NCI-H748 (cell line): ENCODE results near the gene YEATS4.
A peak's percentile ranks its signal among the peaks of the same experiment; 100 is the strongest.

Experiments used
- DNase-seq: peaks from one replicate; lab custom pipeline; 2025; ENCODE audit not compliant: unreplicated experiment; lab: John Stamatoyannopoulos, UW

Gene YEATS4

DNA sequence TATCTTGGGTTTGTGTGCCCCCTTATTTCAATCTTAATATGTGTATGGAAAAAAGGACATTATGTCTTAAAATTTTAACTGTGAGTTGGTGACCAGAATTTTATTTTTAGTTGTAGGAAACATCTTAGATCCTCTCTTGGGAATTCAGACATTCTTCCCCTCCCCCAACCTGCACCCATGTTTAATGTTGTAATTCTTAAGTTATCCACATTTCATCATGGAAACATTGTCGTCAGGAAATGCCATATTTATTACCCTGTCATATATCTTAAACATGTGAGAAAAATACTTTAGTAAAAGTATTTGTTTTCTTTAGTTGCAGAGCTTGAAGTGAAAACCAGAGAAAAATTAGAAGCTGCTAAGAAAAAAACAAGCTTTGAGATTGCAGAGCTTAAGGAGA, 30.3 kb downstream of the YEATS4 start:
- no peak for DNase-seq

- no peak for DNase-seq
Measured at GRCh38 chr12:69392179-69392928, 32.8 kb downstream of the YEATS4 start.

GRCh38 chr12:69396041-69396440, 36.5 kb downstream of the YEATS4 start:
- no peak for DNase-seq

DNA sequence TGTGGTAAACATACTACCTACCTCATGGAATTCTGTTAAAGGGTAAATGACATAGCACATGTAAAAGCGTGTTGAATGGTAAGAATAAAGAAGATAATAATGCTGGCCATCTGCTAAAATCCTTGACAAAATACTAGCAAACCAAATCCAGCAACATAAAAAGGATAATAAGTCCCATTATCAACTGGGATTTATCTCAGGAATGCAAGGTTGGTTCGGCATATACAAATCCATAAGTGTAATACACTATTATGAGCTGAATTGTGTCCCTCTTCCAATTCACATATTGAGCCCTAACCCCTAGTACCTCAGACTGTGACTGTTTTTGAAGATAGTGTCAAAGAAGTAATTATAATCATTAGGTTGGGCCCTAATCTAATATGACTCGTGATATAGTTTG, 37.4 kb downstream of the YEATS4 start:
- no peak for DNase-seq

DNA sequence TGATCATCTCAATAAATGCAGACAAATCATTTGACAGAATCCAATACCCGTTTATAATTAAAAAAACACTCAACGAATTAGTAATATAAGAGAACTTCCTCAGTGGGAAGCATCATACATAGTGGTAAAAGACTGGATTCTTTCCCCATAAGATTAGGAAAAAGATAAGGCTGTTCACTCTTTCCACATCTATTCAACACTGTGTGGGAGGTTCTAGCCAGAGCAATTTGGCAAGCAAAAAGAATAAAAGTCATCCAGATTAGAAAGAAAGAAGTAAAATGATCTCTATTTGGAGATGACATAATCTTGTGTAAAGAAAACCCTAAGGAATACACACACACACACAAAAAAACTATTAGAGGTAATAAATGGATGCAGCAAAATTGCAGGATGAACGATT, 38.4 kb downstream of the YEATS4 start:
- DNase-seq = no peak

DNA sequence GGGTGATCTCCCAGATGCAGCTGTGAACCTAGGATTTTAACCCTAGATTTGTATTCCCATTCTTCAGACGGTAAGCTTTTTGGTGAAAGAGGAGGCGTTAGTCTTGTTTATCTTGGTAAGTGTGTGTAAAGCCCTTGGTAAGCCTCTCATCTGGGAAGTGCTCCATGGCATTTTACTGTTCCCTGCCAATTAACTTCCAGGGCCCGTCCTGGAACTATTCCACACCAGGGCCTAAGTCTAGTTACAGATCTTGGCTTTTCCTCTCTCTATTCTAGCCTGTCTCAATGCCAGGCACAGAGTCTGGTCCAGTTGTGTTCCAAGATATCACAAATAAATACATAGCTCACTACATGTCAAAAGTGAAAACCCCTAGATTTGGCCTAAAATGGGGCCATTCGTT, 42.4 kb downstream of the YEATS4 start:
- DNase-seq = no peak

- DNase-seq = no peak
Measured at GRCh38 chr12:69404851-69405565, 45.5 kb downstream of the YEATS4 start.

- no peak for DNase-seq
Measured at GRCh38 chr12:69405566-69405865, 46.0 kb downstream of the YEATS4 start.

DNA sequence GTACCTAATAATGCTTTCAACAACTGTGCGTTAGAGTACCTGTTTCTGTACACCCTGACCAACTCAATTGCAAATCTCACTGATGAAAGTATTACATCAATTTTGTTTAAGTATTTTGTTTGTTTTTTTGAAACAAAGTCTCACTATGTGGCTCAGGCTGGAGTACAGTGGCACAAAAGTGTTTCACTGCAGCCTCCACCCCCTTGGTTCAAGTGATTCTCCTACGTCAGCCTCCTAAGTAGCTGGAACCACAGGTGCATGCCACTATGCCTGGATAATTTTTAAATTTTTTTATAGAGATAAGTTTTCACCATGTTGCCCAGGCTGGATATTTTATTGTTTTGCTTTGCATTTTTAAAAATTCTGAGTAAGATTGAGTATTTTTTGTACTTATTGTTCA, 46.7 kb downstream of the YEATS4 start:
- no peak for DNase-seq

- DNase-seq = no peak
Measured at GRCh38 chr12:69410571-69410970, 51.0 kb downstream of the YEATS4 start.

DNA sequence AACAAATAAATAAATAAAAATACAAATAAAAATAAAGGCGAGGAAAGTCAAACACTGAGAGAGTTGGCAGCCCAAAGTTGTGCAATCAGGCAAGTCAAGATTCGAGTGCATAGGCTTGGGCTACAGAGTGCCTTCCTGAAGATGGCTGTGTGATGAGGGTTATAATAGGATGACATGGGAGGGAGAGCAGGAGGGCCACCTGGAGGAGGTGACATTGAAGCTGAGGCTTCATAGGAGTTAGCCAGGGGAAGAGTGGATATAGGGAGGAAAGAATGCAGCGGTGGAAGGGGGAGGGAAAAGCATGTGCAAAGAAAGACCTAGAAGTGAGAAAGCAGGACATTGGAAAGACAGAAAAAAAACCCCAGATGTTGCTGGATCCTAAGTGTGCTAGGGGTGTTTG, 53.1 kb downstream of the YEATS4 start:
- no peak for DNase-seq

GRCh38 chr12:69415471-69416275, 56.1 kb downstream of the YEATS4 start:
- DNase-seq = peak; percentile 15

DNA sequence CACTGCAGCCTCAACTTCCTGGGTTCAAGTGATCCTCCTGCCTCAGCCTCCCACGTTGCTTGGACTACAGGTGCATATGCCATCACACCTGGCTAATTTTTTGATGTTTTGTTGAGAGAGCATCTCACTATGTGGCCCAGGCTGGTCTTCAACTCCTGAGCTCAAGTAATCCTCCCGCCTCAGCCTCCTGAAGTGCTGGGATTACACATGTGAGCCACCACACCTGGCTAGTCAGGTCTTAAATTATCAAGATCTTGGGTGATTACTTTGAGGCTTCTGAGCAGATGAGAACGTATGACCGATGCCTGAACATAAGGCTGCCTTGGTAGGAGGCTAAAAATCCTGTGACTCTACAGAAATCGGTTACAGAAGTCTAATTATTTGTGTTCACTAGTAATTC, 57.7 kb downstream of the YEATS4 start:
- no peak for DNase-seq

DNA sequence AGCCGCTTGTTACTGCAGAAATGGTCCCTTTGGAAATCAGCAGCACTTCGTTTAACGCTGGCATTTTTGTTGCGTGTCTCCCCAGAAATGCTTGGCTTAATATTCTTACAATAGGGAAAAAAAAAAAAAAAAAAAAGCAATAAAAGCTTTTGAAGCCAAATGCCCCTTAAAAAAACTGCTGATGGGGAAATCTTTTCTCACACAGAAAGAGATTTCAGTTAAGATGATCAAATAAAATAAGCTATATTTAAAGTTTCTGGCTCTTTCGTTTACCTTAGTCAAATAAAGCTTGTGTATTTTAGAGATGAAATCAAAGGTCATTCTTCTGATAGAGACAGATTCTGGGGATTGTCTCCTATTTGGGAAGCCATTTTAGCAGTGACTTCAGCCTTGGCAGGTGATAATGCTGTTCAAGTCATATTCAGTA, 58.2 kb downstream of the YEATS4 start:
- no peak for DNase-seq

- DNase-seq = no peak
Measured at GRCh38 chr12:69419701-69420100, 60.2 kb downstream of the YEATS4 start.

GRCh38 chr12:69421548-69421947, 62.0 kb downstream of the YEATS4 start:
- no peak for DNase-seq

DNA sequence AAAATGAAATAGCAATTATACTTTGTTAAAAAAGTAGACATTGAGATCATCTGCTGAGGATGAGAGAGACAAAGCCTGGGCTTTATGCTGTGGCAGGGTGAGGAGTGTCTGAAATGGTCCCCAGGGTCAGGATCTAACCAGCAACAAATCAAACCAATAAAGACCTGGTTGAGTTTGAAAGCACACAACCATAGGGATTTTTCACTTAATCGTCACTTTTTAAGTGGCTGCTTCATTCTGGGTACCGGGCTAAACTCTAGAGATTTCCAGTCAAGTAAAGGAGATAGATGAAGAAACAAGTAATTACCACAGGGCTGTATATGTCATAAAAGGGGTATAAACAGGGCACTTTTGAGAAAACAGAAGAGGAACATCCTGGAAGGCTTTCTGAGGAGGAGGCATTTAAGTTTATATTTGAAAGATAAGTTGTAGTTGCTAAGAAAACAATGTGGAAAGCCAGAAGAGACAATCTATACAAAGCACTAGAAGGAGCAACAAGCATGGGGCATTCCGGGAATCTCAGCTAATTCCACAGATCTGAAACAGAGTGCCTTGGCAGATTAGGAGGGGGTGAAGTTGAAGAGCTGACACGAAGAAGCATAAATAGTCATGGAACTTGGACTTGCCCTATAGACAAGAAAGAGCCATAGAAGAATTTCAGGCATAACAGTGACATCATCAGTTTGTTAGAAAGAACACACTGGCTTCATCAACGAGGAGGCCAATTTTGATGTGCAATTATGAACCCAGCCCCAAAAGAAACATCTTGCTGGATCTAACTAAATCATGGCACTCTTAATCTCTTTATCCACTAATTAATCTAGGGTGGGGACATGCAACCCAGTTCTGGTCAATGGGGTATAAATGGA, 63.7 kb downstream of the YEATS4 start:
- DNase-seq = no peak

DNA sequence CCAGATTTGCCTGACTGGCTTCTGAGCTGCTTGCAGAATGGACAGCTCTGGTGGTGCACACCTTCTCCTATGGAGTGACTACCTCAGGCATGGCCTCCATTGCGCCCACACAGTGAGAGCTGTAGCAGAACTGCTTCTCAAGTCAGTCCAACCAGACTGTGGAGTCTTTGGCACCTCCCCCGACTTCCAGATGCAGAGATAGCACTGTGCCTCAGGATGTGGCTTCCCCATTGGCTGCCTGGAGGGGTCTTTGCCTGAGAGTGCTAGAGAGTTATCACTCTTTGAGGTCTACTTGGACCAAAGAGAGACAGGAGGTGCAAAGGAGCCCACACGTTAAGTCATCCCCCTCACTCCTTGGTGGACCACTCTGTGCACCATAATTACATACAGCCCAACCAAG, 65.9 kb downstream of the YEATS4 start:
- DNase-seq = no peak

DNA sequence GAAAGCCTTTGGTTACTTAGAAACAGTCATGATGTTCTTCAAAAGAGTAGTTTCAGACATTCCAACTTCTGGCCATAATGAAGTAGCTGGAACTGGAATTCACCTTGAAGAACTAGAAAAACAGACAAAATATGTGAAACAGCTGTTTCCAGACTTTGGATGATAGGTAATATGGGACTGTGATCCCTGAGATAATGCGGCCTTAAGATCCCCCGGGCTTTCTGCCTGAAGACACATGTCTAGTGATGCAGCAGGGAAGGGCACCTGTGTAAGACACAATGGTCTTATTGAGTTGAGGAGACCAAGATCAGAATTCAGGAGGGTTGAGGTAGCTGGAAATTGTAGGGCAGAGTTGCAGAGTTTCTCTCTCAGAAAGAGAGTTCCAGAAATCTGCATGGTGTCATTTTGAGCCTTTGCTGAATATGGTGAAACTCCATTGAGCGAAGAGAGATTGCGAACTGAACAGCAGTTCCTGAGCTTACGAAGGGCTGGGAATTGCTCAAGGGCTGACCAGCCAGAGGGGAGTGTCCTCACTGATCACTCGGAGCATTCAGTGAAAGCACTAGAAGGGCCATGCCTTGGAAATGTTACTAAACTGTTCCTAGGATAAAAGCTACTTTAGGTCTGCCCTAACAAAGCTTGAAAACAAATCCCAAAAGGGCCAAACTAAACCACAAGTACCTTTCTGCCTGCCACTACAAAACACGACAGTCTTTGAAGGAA, 69.0 kb downstream of the YEATS4 start:
- no peak for DNase-seq

GRCh38 chr12:69430942-69431590, 71.5 kb downstream of the YEATS4 start:
- DNase-seq = no peak
